Esophagus squamous epithelium (tissue), 4 donors: ENCODE data around the gene POLR1E.

Experiments used
- CTCF ChIP-seq, 6 experiments: fragments of 450-650 bp in 4 of 6; fragments of 200-600 bp in 2 of 6; sonication (generic) in 2 of 6; IDR thresholded peaks; one replicate each; pipeline ENCODE4 v1.5.1; 2016 to 2019; ENCODE audit warnings: antibody characterized with exemption in 6 of 6, mild to moderate bottlenecking in 4 of 6, moderate library complexity in 4 of 6
- POLR2A ChIP-seq, 4 donors: fragments of 450-650 bp; IDR thresholded peaks; one replicate each; pipeline ENCODE4 v1.6.1; 2017; ENCODE audit warnings: antibody characterized with exemption in 4 of 4, mild to moderate bottlenecking in 4 of 4, moderate library complexity in 3 of 4

GRCh38 chr9:37504605-37505004 is 18.9 kb downstream of the POLR1E start:
- no peak for TF ChIP-seq POLR2A (IDR thresholded peaks at IDR 0.05)
- TF ChIP-seq CTCF (IDR thresholded peaks at IDR 0.05) = no peak
